22Rv1 (cell line): ENCODE data around the gene ESR1.

Source experiments
- H3K27ac ChIP-seq: fragments of 450-650 bp; 2 replicates; pipeline ENCODE4 v1.5.1; 2017
- CTCF ChIP-seq: fragments of 450-650 bp; IDR thresholded peaks from 2 replicates; pipeline ENCODE4 v1.5.1; 2017; ENCODE audit warnings: mild to moderate bottlenecking
- ZFX ChIP-seq: fragments of 450-650 bp; IDR thresholded peaks from 2 replicates; pipeline ENCODE4 v1.6.1; 2017; ENCODE audit warnings: antibody characterized with exemption, borderline replicate concordance

ESR1 gene

GRCh38 chr6:152055517-152055916 lies 248.0 kb downstream of the ESR1 start:
- no peak overlapping the region for H3K27ac ChIP-seq

GRCh38 chr6:152057832-152058498 lies 250.5 kb downstream of the ESR1 start:
- TF ChIP-seq ZFX (no peak), CTCF (no peak)
- no peak overlapping the region for H3K27ac ChIP-seq

More at GRCh38 chr6:152055517-152055916, 248.0 kb downstream of the ESR1 start:
- no peak for TF ChIP-seq CTCF
- TF ChIP-seq ZFX: no peak

GRCh38 chr6:152059909-152060308 lies 252.4 kb downstream of the ESR1 start:
- TF ChIP-seq ZFX: no peak
- TF ChIP-seq CTCF: no peak
- H3K27ac ChIP-seq: no peak overlapping the region

- TF ChIP-seq ZFX (no peak), CTCF (no peak)
- no peak overlapping the region for H3K27ac ChIP-seq
Observed at GRCh38 chr6:152062476-152062875, 255.0 kb downstream of the ESR1 start.

GRCh38 chr6:152063170-152063921 lies 255.9 kb downstream of the ESR1 start:
- TF ChIP-seq ZFX (no peak), CTCF (no peak)
- H3K27ac ChIP-seq: no peak overlapping the region

GRCh38 chr6:152068622-152069261 lies 261.3 kb downstream of the ESR1 start:
- TF ChIP-seq ZFX: no peak
- TF ChIP-seq CTCF: no peak
- no peak overlapping the region for H3K27ac ChIP-seq

- no peak overlapping the region for H3K27ac ChIP-seq
- no peak for TF ChIP-seq CTCF
- no peak for TF ChIP-seq ZFX
Observed at GRCh38 chr6:152070556-152070955, 263.1 kb downstream of the ESR1 start.
